ENCODE data around the gene MAP4K4.

- no peak for TF ChIP-seq EZH2phosphoT487 (IDR thresholded peaks at IDR 0.05; ENCODE audit: borderline replicate concordance, low read length)
- TF ChIP-seq, protein P1, sequence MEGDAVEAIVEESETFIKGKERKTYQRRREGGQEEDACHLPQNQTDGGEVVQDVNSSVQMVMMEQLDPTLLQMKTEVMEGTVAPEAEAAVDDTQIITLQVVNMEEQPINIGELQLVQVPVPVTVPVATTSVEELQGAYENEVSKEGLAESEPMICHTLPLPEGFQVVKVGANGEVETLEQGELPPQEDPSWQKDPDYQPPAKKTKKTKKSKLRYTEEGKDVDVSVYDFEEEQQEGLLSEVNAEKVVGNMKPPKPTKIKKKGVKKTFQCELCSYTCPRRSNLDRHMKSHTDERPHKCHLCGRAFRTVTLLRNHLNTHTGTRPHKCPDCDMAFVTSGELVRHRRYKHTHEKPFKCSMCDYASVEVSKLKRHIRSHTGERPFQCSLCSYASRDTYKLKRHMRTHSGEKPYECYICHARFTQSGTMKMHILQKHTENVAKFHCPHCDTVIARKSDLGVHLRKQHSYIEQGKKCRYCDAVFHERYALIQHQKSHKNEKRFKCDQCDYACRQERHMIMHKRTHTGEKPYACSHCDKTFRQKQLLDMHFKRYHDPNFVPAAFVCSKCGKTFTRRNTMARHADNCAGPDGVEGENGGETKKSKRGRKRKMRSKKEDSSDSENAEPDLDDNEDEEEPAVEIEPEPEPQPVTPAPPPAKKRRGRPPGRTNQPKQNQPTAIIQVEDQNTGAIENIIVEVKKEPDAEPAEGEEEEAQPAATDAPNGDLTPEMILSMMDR (conservative IDR thresholded peaks at IDR 0.05; ENCODE audit: low read depth, low read length): no peak
Observed at GRCh38 chr2:101735166-101735533, 37.6 kb downstream of the MAP4K4 start.

Data from PC-3 (cell line).